CD8-positive, alpha-beta memory T cell (primary cell): Measurements from ENCODE around the gene APOL3. TPM values are rescaled to one million over a fixed set of nuclear protein-coding genes. Genes with fewer than 3 reads are reported as not detected.
A peak's percentile ranks its signal among the peaks of the same experiment; 100 is the strongest.
"Not testable (repeated sequence)": the region's sequence is repeated elsewhere in the genome, so short reads cannot be mapped to it uniquely, and the experiment has no call there.

ENCODE experiments used
- CTCF ChIA-PET: fragments of 350-600 bp; sonication (Branson Sonifier 250); formaldehyde crosslinking; loops from one replicate; lab custom pipeline; 2021; ENCODE audit warnings: antibody characterized with exemption; lab: Charles Lee
- POLR2A ChIA-PET: fragments of 350-600 bp; sonication (Branson Sonifier 250); formaldehyde crosslinking; loops from one replicate; lab custom pipeline; 2021; ENCODE audit warnings: antibody characterized with exemption; lab: Charles Lee
- DNase-seq, 5 donors: peaks; one replicate each; pipeline versions ENCODE4 v3.0.0 to v3.0.0-alpha.2; 2020 to 2022; ENCODE audit warnings: mixed read lengths in 1 of 5
- H3K27ac ChIP-seq: one replicate; pipeline ENCODE4 v1.7.0; 2013; ENCODE audit warnings: low read depth, mild to moderate bottlenecking, low read length, moderate library complexity
- H3K27me3 ChIP-seq: 2 replicates; pipeline ENCODE4 v1.7.0; 2013; ENCODE audit warnings: low read length, mild to moderate bottlenecking; ENCODE audit not compliant: insufficient read depth, poor library complexity, severe bottlenecking
- H3K36me3 ChIP-seq: 2 replicates; pipeline ENCODE4 v1.7.0; 2013; ENCODE audit warnings: mild to moderate bottlenecking, low read length, moderate library complexity; ENCODE audit not compliant: insufficient read depth
- H3K4me1 ChIP-seq: 2 replicates; pipeline ENCODE4 v1.7.0; 2013; ENCODE audit warnings: mild to moderate bottlenecking, low read length, moderate library complexity; ENCODE audit not compliant: insufficient read depth
- H3K4me3 ChIP-seq: 2 replicates; pipeline ENCODE4 v1.7.0; 2013; ENCODE audit warnings: mild to moderate bottlenecking, low read length
- H3K9me3 ChIP-seq: 2 replicates; pipeline ENCODE4 v1.7.0; 2013; ENCODE audit warnings: mild to moderate bottlenecking, low read length
- H3K27ac Mint-ChIP-seq, 8 donors: one replicate each; pipeline ENCODE4 v1.8.0; 2020 to 2021; ENCODE audit warnings: mixed read lengths in 8 of 8, mild to moderate bottlenecking in 6 of 8, inconsistent platforms in 3 of 8, moderate library complexity in 3 of 8
- H3K27me3 Mint-ChIP-seq, 2 donors: one replicate each; pipeline ENCODE4 v1.8.0; 2020 to 2021; ENCODE audit warnings: mixed read lengths in 2 of 2, mild to moderate bottlenecking in 1 of 2, moderate library complexity in 1 of 2
- H3K36me3 Mint-ChIP-seq, 3 donors: one replicate each; pipeline ENCODE4 v1.8.0; 2020 to 2021; ENCODE audit warnings: mixed read lengths in 3 of 3, inconsistent platforms in 1 of 3, mild to moderate bottlenecking in 1 of 3
- H3K4me1 Mint-ChIP-seq, 3 donors: one replicate each; pipeline ENCODE4 v1.8.0; 2020 to 2021; ENCODE audit warnings: mixed read lengths in 3 of 3, inconsistent platforms in 1 of 3, mild to moderate bottlenecking in 1 of 3
- H3K4me3 Mint-ChIP-seq, 7 donors: one replicate each; pipeline ENCODE4 v1.8.0; 2020 to 2021; ENCODE audit warnings: mixed read lengths in 7 of 7, mild to moderate bottlenecking in 6 of 7, moderate library complexity in 4 of 7, inconsistent platforms in 2 of 7
- H3K9me3 Mint-ChIP-seq, 5 donors: one replicate each; pipeline ENCODE4 v1.8.0; 2020 to 2022; ENCODE audit warnings: mixed read lengths in 5 of 5, mild to moderate bottlenecking in 3 of 5, moderate library complexity in 2 of 5, inconsistent platforms in 1 of 5
- polyA plus RNA-seq: library from polyadenylated mRNA; unstranded; fragments of 300-500 nt; fragmentation: Illumina TruSeq; gene quantifications from one replicate; pipeline ENCODE4 v1.2.3, GENCODE V29; 2021
- total RNA-seq, 2 experiments: library from RNA; stranded (reverse); gene quantifications; one replicate each; pipeline ENCODE4 v1.2.3, GENCODE V29; 2021

APOL3 gene, protein sequence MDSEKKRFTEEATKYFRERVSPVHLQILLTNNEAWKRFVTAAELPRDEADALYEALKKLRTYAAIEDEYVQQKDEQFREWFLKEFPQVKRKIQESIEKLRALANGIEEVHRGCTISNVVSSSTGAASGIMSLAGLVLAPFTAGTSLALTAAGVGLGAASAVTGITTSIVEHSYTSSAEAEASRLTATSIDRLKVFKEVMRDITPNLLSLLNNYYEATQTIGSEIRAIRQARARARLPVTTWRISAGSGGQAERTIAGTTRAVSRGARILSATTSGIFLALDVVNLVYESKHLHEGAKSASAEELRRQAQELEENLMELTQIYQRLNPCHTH
- 10 to 100 TPM; 43.1 to 48.3 TPM for total RNA-seq
- polyA plus RNA-seq = 102 TPM

DNA sequence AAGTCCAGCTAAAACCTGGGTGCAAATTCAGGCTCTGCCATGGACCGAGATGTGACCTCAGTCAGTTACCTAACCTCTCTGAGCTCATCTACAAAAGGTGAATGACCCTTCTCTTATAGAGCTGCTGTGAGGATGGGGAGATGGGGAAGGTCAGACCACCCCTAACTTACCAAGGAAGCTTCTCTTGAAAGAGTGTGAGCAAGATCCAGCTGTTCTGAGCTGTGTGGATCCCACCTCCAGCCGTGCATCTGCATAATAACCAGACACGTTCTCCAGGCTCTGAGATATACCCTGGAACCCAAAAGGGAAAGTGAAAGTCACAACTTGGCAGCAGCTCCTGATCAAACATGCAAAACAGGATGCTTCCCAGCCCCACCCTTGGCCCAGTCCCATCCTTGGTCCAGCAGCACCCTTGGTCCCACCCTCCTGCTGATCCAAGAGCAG lies at the start of gene APOL3:
APOL3 (minus strand) TSS at position 257 of the 444 bp plus-strand sequence. CDS start 11,700 bp downstream, outside the sequence.
- H3K36me3 Mint-ChIP-seq = peaks cover 5 to 48% (median 16%) of the 10 kb centered on the region in 3 donors

DNA sequence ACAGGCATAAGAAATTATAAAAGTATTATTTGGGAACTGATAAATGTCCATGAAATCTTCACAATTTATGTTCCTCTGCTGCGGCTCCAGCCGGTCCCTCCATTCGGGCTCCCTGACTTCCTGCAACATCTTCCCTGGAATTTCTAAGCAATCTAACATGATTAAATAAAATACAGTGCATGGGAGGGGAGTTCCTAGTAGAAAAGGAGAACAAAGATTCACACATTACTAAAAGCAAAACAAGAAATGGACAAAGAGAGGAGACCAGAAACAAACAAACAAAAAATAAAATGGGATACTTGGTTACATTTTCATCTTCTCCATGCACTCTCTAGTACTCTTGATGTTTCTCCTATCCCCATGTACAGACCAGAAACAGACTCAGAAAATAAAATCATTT lies 49.7 kb upstream of the APOL3 start:
- peaks cover under 1% of the 10 kb centered on the region for H3K27me3 ChIP-seq
- peaks cover 7 to 12% (median 9%) of the 10 kb centered on the region in 3 donors for H3K4me1 Mint-ChIP-seq
- ChIA-PET POLR2A (no interaction called here), CTCF (no interaction called here)
- peaks cover 0 to 17% (median 0%) of the 10 kb centered on the region in 3 donors for H3K36me3 Mint-ChIP-seq
- no peak overlapping the region for H3K4me3 ChIP-seq
- no peak overlapping the region for H3K4me3 Mint-ChIP-seq
- H3K27me3 Mint-ChIP-seq = peaks cover 25 to 69% of the 10 kb centered on the region in 2 donors
- H3K27ac Mint-ChIP-seq = no peak overlapping the region
- H3K36me3 ChIP-seq = no peaks in the 10 kb centered on the region
- H3K4me1 ChIP-seq = no peaks in the 10 kb centered on the region
- H3K27ac ChIP-seq = no peak overlapping the region
- no peaks in the 10 kb centered on the region for H3K9me3 ChIP-seq
- DNase-seq = no peak
- peaks cover 2 to 11% (median 8%) of the 10 kb centered on the region in 5 donors for H3K9me3 Mint-ChIP-seq

More for the DNA sequence above, at the start of gene APOL3:
- H3K4me3 Mint-ChIP-seq = peak within 1 kb of the TSS; percentile 91 to 99 (median 96)
- CTCF ChIA-PET = interaction anchor here (1.2 to 1.9 kb wide), 6 partner anchors 8 to 95 kb away, joined by 3 to 9 read pairs (median 4); partner anchors contain the start of gene APOL2
- peaks cover 86 to 93% (median 90%) of the 10 kb centered on the region in 3 donors for H3K4me1 Mint-ChIP-seq
- H3K9me3 Mint-ChIP-seq = no peaks in the 10 kb centered on the region
- Histone ChIP-seq H3K9me3 (no peaks in the 10 kb centered on the region), H3K4me3 (peak within 1 kb of the TSS; percentile 95), H3K36me3 (no peaks in the 10 kb centered on the region), H3K4me1 (peaks cover 67% of the 10 kb centered on the region), H3K27ac (peak within 1 kb of the TSS; percentile 84), H3K27me3 (no peaks in the 10 kb centered on the region)
- no peaks in the 10 kb centered on the region for H3K27me3 Mint-ChIP-seq
- DNase-seq = peak; percentile 22 to 74 (median 66)
- POLR2A ChIA-PET = interaction anchor here (0.6 to 1.2 kb wide), 3 partner anchors 15 to 20 kb away, joined by 3 to 5 read pairs (median 3); no protein-coding TSS in a partner anchor
- peak within 1 kb of the TSS; percentile 93 to 100 (median 99) for H3K27ac Mint-ChIP-seq

DNA sequence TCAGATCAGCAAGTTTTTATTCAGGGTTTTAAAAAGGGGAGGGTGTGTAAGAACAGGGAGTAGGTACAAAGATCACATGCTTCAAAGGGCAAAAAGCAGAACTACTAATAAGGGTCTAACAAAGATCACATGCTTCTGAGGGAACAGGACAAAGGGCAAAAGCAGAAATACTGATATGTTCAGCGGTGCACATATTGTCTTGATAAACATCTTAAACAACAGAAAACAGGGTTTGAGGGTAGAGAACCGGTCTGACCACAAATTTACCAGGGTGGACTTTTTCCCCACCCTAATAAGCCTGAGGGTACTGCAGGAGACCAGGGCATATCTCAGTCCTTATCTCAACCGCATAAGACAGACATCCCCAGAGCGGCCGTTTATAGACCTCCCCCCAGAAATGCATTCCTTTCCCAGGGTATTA lies 48.9 kb upstream of the APOL3 start:
- peaks cover 7 to 12% (median 9%) of the 10 kb centered on the region in 3 donors for H3K4me1 Mint-ChIP-seq
- POLR2A ChIA-PET, H3K4me3 ChIP-seq, H3K4me3 Mint-ChIP-seq, H3K27ac ChIP-seq, H3K36me3 ChIP-seq, DNase-seq, H3K4me1 ChIP-seq, CTCF ChIA-PET, H3K27me3 ChIP-seq, H3K9me3 ChIP-seq: not testable (repeated sequence)
- peak overlapping the region in 1 of 8 donors; percentile 62 for H3K27ac Mint-ChIP-seq
- H3K9me3 Mint-ChIP-seq = peaks cover 2 to 11% (median 8%) of the 10 kb centered on the region in 5 donors
- H3K27me3 Mint-ChIP-seq = peaks cover 29 to 66% of the 10 kb centered on the region in 2 donors
- H3K36me3 Mint-ChIP-seq = peaks cover 0 to 17% (median 0%) of the 10 kb centered on the region in 3 donors

DNA sequence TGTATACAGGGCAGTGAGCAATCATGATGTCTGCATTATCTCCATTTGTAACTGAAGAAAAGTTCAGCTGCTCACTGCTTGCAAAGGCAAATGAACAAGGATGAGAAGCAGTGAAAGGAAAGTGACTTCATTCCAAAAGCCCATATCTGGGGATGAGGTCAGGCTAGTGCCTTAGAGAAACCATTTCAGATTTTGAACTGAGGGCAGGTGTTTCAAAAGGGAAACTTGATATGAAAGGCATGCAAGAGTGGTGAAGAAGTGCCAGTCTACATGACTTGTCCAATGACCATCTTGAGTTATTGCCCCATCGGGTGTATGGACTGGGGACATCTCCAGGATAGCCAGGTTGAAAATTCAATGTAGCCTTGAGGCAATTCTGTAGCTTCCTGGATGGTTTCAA lies 48.4 kb upstream of the APOL3 start:
- Mint-ChIP-seq H3K27ac (no peak overlapping the region), H3K4me1 (peaks cover 7 to 12% (median 10%) of the 10 kb centered on the region in 3 donors), H3K27me3 (peaks cover 30 to 63% of the 10 kb centered on the region in 2 donors), H3K9me3 (peaks cover 2 to 11% (median 8%) of the 10 kb centered on the region in 5 donors), H3K4me3 (no peak overlapping the region), H3K36me3 (peaks cover 0 to 17% (median 0%) of the 10 kb centered on the region in 3 donors)
- Histone ChIP-seq H3K27ac (no peak overlapping the region), H3K36me3 (no peaks in the 10 kb centered on the region), H3K9me3 (no peaks in the 10 kb centered on the region), H3K4me1 (no peaks in the 10 kb centered on the region), H3K4me3 (no peak overlapping the region), H3K27me3 (no peaks in the 10 kb centered on the region)
- ChIA-PET POLR2A (no interaction called here), CTCF (no interaction called here)
- no peak for DNase-seq

DNA sequence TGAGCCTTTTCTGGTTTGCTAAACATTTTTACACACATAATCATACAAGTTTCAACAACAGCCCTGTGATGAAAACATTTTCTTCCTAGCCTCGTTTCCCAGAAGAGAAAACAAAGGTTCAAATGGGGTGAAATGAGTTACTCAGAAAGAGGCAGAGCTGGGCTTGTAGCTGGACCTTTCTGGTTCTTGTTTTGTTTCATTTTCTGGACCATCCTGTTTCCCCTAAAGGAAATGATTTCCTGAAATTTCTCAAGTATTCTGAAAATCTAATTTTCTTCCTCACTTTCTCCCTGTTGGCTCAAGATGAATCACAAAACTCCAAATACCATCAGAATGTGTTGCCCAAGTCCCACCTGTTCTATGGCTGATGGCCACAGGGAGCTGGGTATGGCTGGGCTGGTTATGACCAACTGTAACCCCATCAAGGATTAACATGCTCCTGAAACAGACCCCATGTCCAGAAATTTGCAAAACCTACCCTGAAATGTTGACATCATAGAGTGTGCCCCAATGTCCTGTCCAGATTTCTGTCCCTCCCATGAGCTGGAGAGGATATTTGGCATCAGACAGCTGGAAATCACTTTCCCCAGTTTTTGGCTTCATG lies 47.7 kb upstream of the APOL3 start:
- H3K36me3 ChIP-seq = no peaks in the 10 kb centered on the region
- no peak for DNase-seq
- H3K27ac ChIP-seq = no peak overlapping the region
- H3K4me1 ChIP-seq = no peaks in the 10 kb centered on the region
- Mint-ChIP-seq H3K36me3 (peaks cover 0 to 17% (median 0%) of the 10 kb centered on the region in 3 donors), H3K4me3 (no peak overlapping the region), H3K27me3 (peaks cover 29 to 62% of the 10 kb centered on the region in 2 donors), H3K9me3 (peaks cover 2 to 11% (median 8%) of the 10 kb centered on the region in 5 donors), H3K4me1 (peaks cover 7 to 12% (median 10%) of the 10 kb centered on the region in 3 donors), H3K27ac (no peak overlapping the region)
- ChIA-PET CTCF (no interaction called here), POLR2A (no interaction called here)
- H3K27me3 ChIP-seq = no peaks in the 10 kb centered on the region
- no peaks in the 10 kb centered on the region for H3K9me3 ChIP-seq
- H3K4me3 ChIP-seq = no peak overlapping the region

DNA sequence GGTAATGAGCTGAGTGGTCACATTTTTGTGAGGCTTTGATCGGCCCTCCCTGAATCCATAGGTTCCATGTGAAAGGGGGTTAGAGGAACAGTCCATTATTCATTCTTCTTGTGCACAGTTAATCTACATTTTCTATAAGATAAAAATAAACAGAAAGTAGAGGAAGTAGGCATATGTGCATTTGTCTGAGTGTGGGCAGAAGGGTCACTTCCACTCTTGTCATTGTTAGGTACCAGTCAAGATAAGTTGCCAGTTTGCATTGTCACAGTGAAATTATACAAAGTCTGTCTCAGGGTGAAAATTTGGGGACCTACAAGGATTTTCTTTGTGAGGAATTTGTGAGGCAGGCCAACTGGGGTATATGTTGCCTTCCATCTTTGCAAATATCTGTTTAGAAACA lies 45.7 kb upstream of the APOL3 start:
- CTCF ChIA-PET = no interaction called here
- H3K27me3 ChIP-seq = no peaks in the 10 kb centered on the region
- H3K4me1 ChIP-seq = no peaks in the 10 kb centered on the region
- H3K27ac ChIP-seq = no peak overlapping the region
- H3K36me3 ChIP-seq = no peaks in the 10 kb centered on the region
- Mint-ChIP-seq H3K4me3 (no peak overlapping the region), H3K27ac (no peak overlapping the region), H3K9me3 (peaks cover 2 to 11% (median 8%) of the 10 kb centered on the region in 5 donors), H3K4me1 (peaks cover 6 to 11% (median 9%) of the 10 kb centered on the region in 3 donors), H3K27me3 (peaks cover 30 to 60% of the 10 kb centered on the region in 2 donors), H3K36me3 (peaks cover 0 to 13% (median 0%) of the 10 kb centered on the region in 3 donors)
- no peak overlapping the region for H3K4me3 ChIP-seq
- no peak for DNase-seq
- H3K9me3 ChIP-seq = no peaks in the 10 kb centered on the region
- POLR2A ChIA-PET = no interaction called here

DNA sequence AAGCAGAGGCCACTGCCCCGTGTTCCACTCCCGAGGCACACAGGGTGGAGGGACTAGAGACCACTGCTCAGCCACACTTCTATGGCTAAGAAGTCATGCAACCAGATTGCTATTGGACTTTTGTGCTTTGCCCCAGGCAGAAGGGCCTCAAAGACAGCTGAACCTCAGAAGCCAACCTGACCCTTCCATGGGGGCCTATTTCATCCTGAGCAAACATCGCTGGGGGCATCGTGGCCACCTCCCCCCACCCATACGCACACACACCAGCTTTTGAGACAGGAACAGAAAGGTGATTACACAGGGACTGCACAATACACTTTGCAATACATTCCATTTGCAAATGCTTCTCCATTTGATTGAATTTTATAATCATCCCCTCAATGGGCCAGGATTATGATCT lies 45.0 kb upstream of the APOL3 start:
- DNase-seq, H3K36me3 ChIP-seq, POLR2A ChIA-PET, H3K27ac ChIP-seq, H3K4me3 Mint-ChIP-seq, H3K4me1 ChIP-seq, H3K9me3 ChIP-seq, H3K27me3 ChIP-seq, H3K27ac Mint-ChIP-seq, CTCF ChIA-PET, H3K4me1 Mint-ChIP-seq, H3K4me3 ChIP-seq: not testable (repeated sequence)
- Mint-ChIP-seq H3K9me3 (peaks cover 2 to 11% (median 8%) of the 10 kb centered on the region in 5 donors), H3K36me3 (peaks cover 0 to 13% (median 0%) of the 10 kb centered on the region in 3 donors), H3K27me3 (peaks cover 24 to 56% of the 10 kb centered on the region in 2 donors)

DNA sequence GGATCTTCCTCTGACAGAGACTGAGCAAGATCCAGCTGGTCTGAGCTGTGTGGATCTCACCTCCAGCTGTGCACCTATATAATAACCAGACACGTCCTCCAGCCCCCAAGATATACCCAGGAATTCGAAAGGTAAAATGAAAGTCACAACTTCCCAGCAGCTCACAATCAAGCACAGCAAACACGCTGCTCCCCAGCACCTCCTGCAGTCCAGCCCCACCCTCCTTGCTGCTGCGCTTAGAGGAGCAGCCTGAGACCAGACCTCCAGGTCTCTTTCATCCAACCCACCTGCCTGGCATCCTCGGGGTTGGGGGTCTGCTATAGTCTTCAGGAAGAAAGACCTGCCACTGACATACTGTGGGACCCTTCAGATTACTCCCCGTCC lies 44.1 kb upstream of the APOL3 start:
- ChIA-PET CTCF (no interaction called here), POLR2A (no interaction called here)
- H3K9me3 ChIP-seq = no peaks in the 10 kb centered on the region
- Mint-ChIP-seq H3K4me1 (peaks cover 0 to 2% (median 0%) of the 10 kb centered on the region in 3 donors), H3K4me3 (peak overlapping the region in 1 of 7 donors; percentile 60), H3K36me3 (peaks cover 0 to 11% (median 0%) of the 10 kb centered on the region in 3 donors), H3K27me3 (peaks cover 19 to 54% of the 10 kb centered on the region in 2 donors), H3K9me3 (peaks cover 2 to 9% (median 7%) of the 10 kb centered on the region in 5 donors), H3K27ac (no peak overlapping the region)
- DNase-seq = no peak
- no peaks in the 10 kb centered on the region for H3K27me3 ChIP-seq
- no peaks in the 10 kb centered on the region for H3K4me1 ChIP-seq
- no peaks in the 10 kb centered on the region for H3K36me3 ChIP-seq
- H3K27ac ChIP-seq = no peak overlapping the region
- H3K4me3 ChIP-seq = no peak overlapping the region
